Measurements from ENCODE around the gene MMP28.

- TF ChIP-seq CTCF (IDR thresholded peaks at IDR 0.05) (no peak), POLR2A (IDR thresholded peaks at IDR 0.05) (no peak)
Observed at GRCh38 chr17:35716173-35716572, 79.3 kb downstream of the MMP28 start.
